Loucy (cell line): Measurements from ENCODE around the gene UBQLN1.

ENCODE experiments used
- EZH2phosphoT487 ChIP-seq: fragments of 200-600 bp; IDR thresholded peaks from 2 replicates; pipeline ENCODE4 v1.6.1; 2018; ENCODE audit warnings: antibody characterized with exemption, mild to moderate bottlenecking, moderate library complexity, borderline replicate concordance
- TF ChIP-seq, protein P1 (sequence below): fragments of 200-600 bp; sonication (generic); conservative IDR thresholded peaks from 2 replicates; pipeline ENCODE4 v1.5.1; 2014; ENCODE audit warnings: mild to moderate bottlenecking, antibody characterized with exemption, low read length

- no peak for TF ChIP-seq EZH2phosphoT487
- TF ChIP-seq, protein P1, sequence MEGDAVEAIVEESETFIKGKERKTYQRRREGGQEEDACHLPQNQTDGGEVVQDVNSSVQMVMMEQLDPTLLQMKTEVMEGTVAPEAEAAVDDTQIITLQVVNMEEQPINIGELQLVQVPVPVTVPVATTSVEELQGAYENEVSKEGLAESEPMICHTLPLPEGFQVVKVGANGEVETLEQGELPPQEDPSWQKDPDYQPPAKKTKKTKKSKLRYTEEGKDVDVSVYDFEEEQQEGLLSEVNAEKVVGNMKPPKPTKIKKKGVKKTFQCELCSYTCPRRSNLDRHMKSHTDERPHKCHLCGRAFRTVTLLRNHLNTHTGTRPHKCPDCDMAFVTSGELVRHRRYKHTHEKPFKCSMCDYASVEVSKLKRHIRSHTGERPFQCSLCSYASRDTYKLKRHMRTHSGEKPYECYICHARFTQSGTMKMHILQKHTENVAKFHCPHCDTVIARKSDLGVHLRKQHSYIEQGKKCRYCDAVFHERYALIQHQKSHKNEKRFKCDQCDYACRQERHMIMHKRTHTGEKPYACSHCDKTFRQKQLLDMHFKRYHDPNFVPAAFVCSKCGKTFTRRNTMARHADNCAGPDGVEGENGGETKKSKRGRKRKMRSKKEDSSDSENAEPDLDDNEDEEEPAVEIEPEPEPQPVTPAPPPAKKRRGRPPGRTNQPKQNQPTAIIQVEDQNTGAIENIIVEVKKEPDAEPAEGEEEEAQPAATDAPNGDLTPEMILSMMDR = no peak
Observed at GRCh38 chr9:83701769-83702168, 6.0 kb downstream of the UBQLN1 start.
